Activated naive CD4-positive, alpha-beta T cell treated with Interleukin-2 at 50 U/mL for 16 hours (primary cell): Measurements from ENCODE around the gene LAMTOR1.
A peak's percentile ranks its signal among the peaks of the same experiment; 100 is the strongest.
"Not testable (repeated sequence)": the region's sequence is repeated elsewhere in the genome, so short reads cannot be mapped to it uniquely, and the experiment has no call there.

Source experiments
- DNase-seq: peaks from one replicate; pipeline ENCODE4 v3.0.0-alpha.2; 2020

LAMTOR1 gene

GRCh38 chr11:72102946-72103753 is at the start of gene LAMTOR1:
TSS of gene LAMTOR1 (minus strand) at chr11:72103297. CDS start at chr11:72103224, 73 bp downstream.
- peak; percentile 98 for DNase-seq

- no peak for DNase-seq
Measured at GRCh38 chr11:72150882-72151281, 47.8 kb upstream of the LAMTOR1 start.

GRCh38 chr11:72146625-72147024 is 43.5 kb upstream of the LAMTOR1 start:
- DNase-seq = no peak

- no peak for DNase-seq
Measured at GRCh38 chr11:72144807-72145565, 41.9 kb upstream of the LAMTOR1 start.

GRCh38 chr11:72142543-72142942 is 39.4 kb upstream of the LAMTOR1 start:
- DNase-seq = not testable (repeated sequence)

- not testable (repeated sequence) for DNase-seq
Measured at GRCh38 chr11:72142086-72142485, 39.0 kb upstream of the LAMTOR1 start.

- DNase-seq = peak; percentile 37
Measured at GRCh38 chr11:72141066-72141465, 38.0 kb upstream of the LAMTOR1 start.

GRCh38 chr11:72140661-72141060 is 37.6 kb upstream of the LAMTOR1 start:
- no peak for DNase-seq

GRCh38 chr11:72139500-72139899 is 36.4 kb upstream of the LAMTOR1 start:
- DNase-seq = no peak

- no peak for DNase-seq
Measured at GRCh38 chr11:72138821-72139390, 35.8 kb upstream of the LAMTOR1 start.

GRCh38 chr11:72136684-72137262 is 33.7 kb upstream of the LAMTOR1 start:
- no peak for DNase-seq

- no peak for DNase-seq
Measured at GRCh38 chr11:72135891-72136683, 33.0 kb upstream of the LAMTOR1 start.

GRCh38 chr11:72135473-72135872 is 32.4 kb upstream of the LAMTOR1 start, which contains the start of gene FOLR3:
TSS of gene FOLR3 (plus strand) at chr11:72135725. CDS start at chr11:72135953, 228 bp downstream.
- DNase-seq = not testable (repeated sequence)

- no peak for DNase-seq
Measured at GRCh38 chr11:72132646-72133045, 29.5 kb upstream of the LAMTOR1 start.

GRCh38 chr11:72129381-72129780 is 26.3 kb upstream of the LAMTOR1 start:
- no peak for DNase-seq

GRCh38 chr11:72127923-72128322 is 24.8 kb upstream of the LAMTOR1 start:
- no peak for DNase-seq

- no peak for DNase-seq
Measured at GRCh38 chr11:72125956-72126355, 22.9 kb upstream of the LAMTOR1 start.

- no peak for DNase-seq
Measured at GRCh38 chr11:72124046-72124445, 20.9 kb upstream of the LAMTOR1 start.

- DNase-seq = no peak
Measured at GRCh38 chr11:72123117-72123653, 20.1 kb upstream of the LAMTOR1 start.

GRCh38 chr11:72122607-72123006 is 19.5 kb upstream of the LAMTOR1 start:
- no peak for DNase-seq

- no peak for DNase-seq
Measured at GRCh38 chr11:72120930-72121329, 17.8 kb upstream of the LAMTOR1 start.

- DNase-seq = no peak
Measured at GRCh38 chr11:72119198-72119597, 16.1 kb upstream of the LAMTOR1 start.
